DOHH2 (cell line): ENCODE results near the gene NUDCD2.
"Not testable (repeated sequence)": the region's sequence is repeated elsewhere in the genome, so short reads cannot be mapped to it uniquely, and the experiment has no call there.

ENCODE experiments used
- H3F3A ChIP-seq: fragments of 200-600 bp; sonication (generic), shearing (Covaris generic); 2 replicates; pipeline ENCODE4 v1.6.0; 2016; ENCODE audit warnings: antibody characterized with exemption, mild to moderate bottlenecking; ENCODE audit not compliant: control insufficient read depth, insufficient read depth
- H3K27ac ChIP-seq: fragments of 200-600 bp; sonication (generic); 2 replicates; pipeline ENCODE4 v1.5.1; 2014; ENCODE audit warnings: low read depth, mild to moderate bottlenecking, low read length, moderate library complexity
- H3K27me3 ChIP-seq: fragments of 200-600 bp; sonication (generic); 2 replicates; pipeline ENCODE4 v1.6.1; 2014; ENCODE audit warnings: mild to moderate bottlenecking, low read length, mixed read lengths; ENCODE audit not compliant: control insufficient read depth
- H3K36me3 ChIP-seq: fragments of 200-600 bp; sonication (generic); 2 replicates; pipeline ENCODE4 v1.6.1; 2014; ENCODE audit warnings: mild to moderate bottlenecking, low read length, moderate library complexity, mixed read lengths; ENCODE audit not compliant: control insufficient read depth
- H3K4me1 ChIP-seq: fragments of 200-600 bp; sonication (generic); 2 replicates; pipeline ENCODE4 v1.6.1; 2014; ENCODE audit warnings: mild to moderate bottlenecking, low read length, mixed read lengths; ENCODE audit not compliant: control insufficient read depth
- H3K4me2 ChIP-seq: fragments of 200-600 bp; sonication (generic); 2 replicates; pipeline ENCODE4 v1.6.0; 2014; ENCODE audit warnings: mild to moderate bottlenecking, low read length, moderate library complexity
- H3K4me3 ChIP-seq: fragments of 200-600 bp; sonication (generic); 2 replicates; pipeline ENCODE4 v1.5.1; 2014; ENCODE audit warnings: mild to moderate bottlenecking, low read length, mixed read lengths
- H3K79me2 ChIP-seq: fragments of 200-600 bp; sonication (generic); 2 replicates; pipeline ENCODE4 v1.6.1; 2014; ENCODE audit warnings: mild to moderate bottlenecking, low read length, mixed read lengths; ENCODE audit not compliant: control insufficient read depth
- H3K9me2 ChIP-seq: fragments of 200-600 bp; sonication (generic); replicated peaks from 2 replicates; pipeline ENCODE4 v1.6.1; 2014; ENCODE audit warnings: mild to moderate bottlenecking, low read length, mixed read lengths; ENCODE audit not compliant: control insufficient read depth
- H3K9me3 ChIP-seq: fragments of 200-600 bp; sonication (generic); 2 replicates; pipeline ENCODE4 v1.6.1; 2014; ENCODE audit warnings: antibody characterized with exemption, low read length, mixed read lengths; ENCODE audit not compliant: control insufficient read depth, insufficient read depth
- H4K20me1 ChIP-seq: fragments of 200-600 bp; sonication (generic); 2 replicates; pipeline ENCODE4 v1.6.0; 2014; ENCODE audit warnings: low read depth, mild to moderate bottlenecking, antibody characterized with exemption, low read length, moderate library complexity; ENCODE audit not compliant: control insufficient read depth, insufficient read depth
- EZH2phosphoT487 ChIP-seq: fragments of 200-600 bp; sonication (generic); IDR thresholded peaks from 2 replicates; pipeline ENCODE4 v1.6.1; 2017; ENCODE audit warnings: borderline replicate concordance, mild to moderate bottlenecking, antibody characterized with exemption, low read length, moderate library complexity, mixed read lengths
- TF ChIP-seq, protein P1 (sequence below): fragments of 200-600 bp; sonication (generic); IDR thresholded peaks from one replicate; pipeline ENCODE4 v1.5.1; 2014; ENCODE audit warnings: antibody characterized with exemption, mild to moderate bottlenecking, low read depth, low read length; ENCODE audit not compliant: poor library complexity, severe bottlenecking

The NUDCD2 gene

DNA sequence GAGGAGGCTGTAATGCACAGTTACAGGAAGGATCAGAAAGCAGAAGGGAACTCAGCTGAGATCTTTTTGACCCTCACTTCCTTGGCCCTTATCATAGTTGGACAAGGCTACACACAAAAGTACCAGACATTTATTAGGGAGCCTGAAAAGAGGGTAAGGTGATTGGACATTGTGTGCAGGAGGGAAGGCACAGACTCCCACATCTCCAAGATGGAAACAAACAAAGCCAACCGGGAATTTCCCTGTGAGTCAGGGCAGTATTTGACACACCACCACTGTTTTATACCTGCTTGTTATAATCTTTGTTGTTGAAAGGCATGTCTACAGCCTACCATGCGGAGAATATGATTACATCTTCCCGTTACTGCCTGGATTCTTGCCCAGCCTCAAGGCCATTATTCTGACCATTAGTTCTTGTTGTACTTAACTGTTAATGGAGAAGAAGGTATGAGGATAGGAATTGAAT lies 25.5 kb downstream of the NUDCD2 start:
- H3K9me3 ChIP-seq = no peaks in the 10 kb centered on the region
- H4K20me1 ChIP-seq = peaks cover 7% of the 10 kb centered on the region
- H3K9me2 ChIP-seq = no peaks in the 10 kb centered on the region
- TF ChIP-seq, protein P1, sequence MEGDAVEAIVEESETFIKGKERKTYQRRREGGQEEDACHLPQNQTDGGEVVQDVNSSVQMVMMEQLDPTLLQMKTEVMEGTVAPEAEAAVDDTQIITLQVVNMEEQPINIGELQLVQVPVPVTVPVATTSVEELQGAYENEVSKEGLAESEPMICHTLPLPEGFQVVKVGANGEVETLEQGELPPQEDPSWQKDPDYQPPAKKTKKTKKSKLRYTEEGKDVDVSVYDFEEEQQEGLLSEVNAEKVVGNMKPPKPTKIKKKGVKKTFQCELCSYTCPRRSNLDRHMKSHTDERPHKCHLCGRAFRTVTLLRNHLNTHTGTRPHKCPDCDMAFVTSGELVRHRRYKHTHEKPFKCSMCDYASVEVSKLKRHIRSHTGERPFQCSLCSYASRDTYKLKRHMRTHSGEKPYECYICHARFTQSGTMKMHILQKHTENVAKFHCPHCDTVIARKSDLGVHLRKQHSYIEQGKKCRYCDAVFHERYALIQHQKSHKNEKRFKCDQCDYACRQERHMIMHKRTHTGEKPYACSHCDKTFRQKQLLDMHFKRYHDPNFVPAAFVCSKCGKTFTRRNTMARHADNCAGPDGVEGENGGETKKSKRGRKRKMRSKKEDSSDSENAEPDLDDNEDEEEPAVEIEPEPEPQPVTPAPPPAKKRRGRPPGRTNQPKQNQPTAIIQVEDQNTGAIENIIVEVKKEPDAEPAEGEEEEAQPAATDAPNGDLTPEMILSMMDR = no peak
- no peak for TF ChIP-seq EZH2phosphoT487
- H3K4me2 ChIP-seq = no peak overlapping the region
- H3K4me3 ChIP-seq = no peak overlapping the region
- H3K27me3 ChIP-seq = no peaks in the 10 kb centered on the region
- H3K36me3 ChIP-seq = peaks cover 17% of the 10 kb centered on the region
- H3K4me1 ChIP-seq = peaks cover 26% of the 10 kb centered on the region
- H3K79me2 ChIP-seq = peaks cover 27% of the 10 kb centered on the region
- H3F3A ChIP-seq = no peaks in the 10 kb centered on the region
- no peak overlapping the region for H3K27ac ChIP-seq

DNA sequence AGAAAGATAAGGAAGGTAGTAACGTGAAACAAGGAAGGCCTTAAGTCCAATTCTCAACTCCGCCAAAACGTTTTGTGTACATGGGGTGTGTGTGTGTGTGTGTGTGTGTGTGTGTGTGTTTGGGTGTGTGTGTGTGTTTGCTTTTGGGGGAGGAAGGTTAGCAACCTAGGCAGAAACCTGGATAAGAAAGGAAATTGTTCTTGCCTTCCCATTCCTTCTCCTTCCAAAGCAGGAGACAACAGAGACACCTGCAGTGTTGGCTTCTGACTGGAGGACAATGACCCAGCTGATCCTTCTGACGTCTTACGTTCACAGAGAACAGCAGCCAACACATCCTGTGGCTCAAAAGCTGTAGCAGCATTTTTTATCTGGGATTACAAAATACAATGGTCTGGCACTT lies 26.6 kb downstream of the NUDCD2 start:
- TF ChIP-seq EZH2phosphoT487 = no peak

GRCh38 chr5:163432544-163432943 lies 27.4 kb downstream of the NUDCD2 start:
- TF ChIP-seq EZH2phosphoT487 = no peak
- TF ChIP-seq, protein P1 = no peak
- no peak overlapping the region for H3K4me3 ChIP-seq
- no peak overlapping the region for H3K27ac ChIP-seq
- peaks cover 8% of the 10 kb centered on the region for H3K79me2 ChIP-seq
- H3K4me2 ChIP-seq = no peak overlapping the region
- peaks cover 11% of the 10 kb centered on the region for H3K4me1 ChIP-seq
- H3K27me3 ChIP-seq = no peaks in the 10 kb centered on the region
- H3F3A ChIP-seq = no peaks in the 10 kb centered on the region
- H4K20me1 ChIP-seq = no peaks in the 10 kb centered on the region
- H3K9me2 ChIP-seq = no peaks in the 10 kb centered on the region
- H3K36me3 ChIP-seq = peaks cover under 1% of the 10 kb centered on the region; the same call in 1 of the 2 replicates
- no peaks in the 10 kb centered on the region for H3K9me3 ChIP-seq

More for the DNA sequence above, 26.6 kb downstream of the NUDCD2 start:
- Histone ChIP-seq H3K36me3 (peaks cover 8% of the 10 kb centered on the region), H3K27me3 (no peaks in the 10 kb centered on the region), H3K4me3 (no peak overlapping the region), H3F3A (no peaks in the 10 kb centered on the region), H3K9me2 (no peaks in the 10 kb centered on the region), H4K20me1 (peaks cover 4% of the 10 kb centered on the region), H3K27ac (no peak overlapping the region), H3K9me3 (no peaks in the 10 kb centered on the region), H3K4me1 (peaks cover 14% of the 10 kb centered on the region), H3K79me2 (peaks cover 15% of the 10 kb centered on the region), H3K4me2 (no peak overlapping the region)

- H3K27ac ChIP-seq, H4K20me1 ChIP-seq, H3K4me1 ChIP-seq, H3K36me3 ChIP-seq, H3K9me2 ChIP-seq, H3F3A ChIP-seq, H3K4me3 ChIP-seq, H3K9me3 ChIP-seq, H3K27me3 ChIP-seq, H3K79me2 ChIP-seq: not testable (repeated sequence)
- peak overlapping the region; percentile 37 for H3K4me2 ChIP-seq
These were observed 33.8 kb downstream of the NUDCD2 start for GRCh38 chr5:163426128-163426527.
